GM12878 (cell line): ENCODE results near the gene COL4A2. TPM values are rescaled to one million over a fixed set of nuclear protein-coding genes. Genes with fewer than 3 reads are reported as not detected.
A peak's percentile ranks its signal among the peaks of the same experiment; 100 is the strongest.

Experiments
- ATAC-seq: fragments of 200-7000 bp; cut with Tn5 transposase; 3 replicates; pipeline ENCODE4 v1.9.1; 2020; ENCODE audit warnings: mild to moderate bottlenecking, moderate library complexity
- BruUV-seq: library from RNA; stranded (reverse); fragments of 400-500 nt; replicated peaks from 2 replicates; lab custom pipeline; 2021; lab: Mats Ljungman, UMichigan
- CTCF ChIA-PET: fragments of 300-600 bp; sonication (Branson Sonifier 250); formaldehyde crosslinking; extraction: SDS; loops from one replicate; lab custom pipeline; 2021; ENCODE audit warnings: inconsistent platforms; lab: Yijun Ruan, JAX
- POLR2A ChIA-PET: fragments of 350-600 bp; formaldehyde crosslinking; extraction: SDS; loops from one replicate; lab custom pipeline; 2021; ENCODE audit warnings: inconsistent platforms; lab: Charles Lee
- RAD21 ChIA-PET: fragments of 300-600 bp; sonication (Branson Sonifier 250); formaldehyde crosslinking; loops from one replicate; lab custom pipeline; 2023; ENCODE audit warnings: antibody characterized with exemption; ENCODE audit not compliant: unreplicated experiment; lab: Charles Lee
- SMC1A ChIA-PET: fragments of 300-600 bp; sonication (Branson Sonifier 250); formaldehyde crosslinking; loops from one replicate; lab custom pipeline; 2023; ENCODE audit not compliant: unreplicated experiment, uncharacterized antibody; lab: Charles Lee
- DNase-seq: peaks from one replicate; pipeline ENCODE4 v3.0.0-alpha.2; 2011; ENCODE audit warnings: low read depth, low spot score
- FAIRE-seq: peaks from 3 replicates; lab custom pipeline; 2011; peaks lifted over from hg19 to GRCh38; lab: Jason Lieb, UNC
- H2AFZ ChIP-seq: 2 replicates; pipeline ENCODE4 v1.6.0; 2011; ENCODE audit warnings: low read depth, low read length, control low read depth; ENCODE audit not compliant: control insufficient read depth
- H3K27ac ChIP-seq: 2 replicates; pipeline ENCODE4 v1.5.1; 2011; ENCODE audit warnings: control low read depth; ENCODE audit not compliant: control insufficient read depth, insufficient read depth
- H3K27me3 ChIP-seq, 2 experiments: replicated peaks in 1 of 2; 2 replicates each; pipeline versions ENCODE4 v1.6.0 to v1.6.1; 2011; ENCODE audit warnings: low read length in 1 of 2; ENCODE audit not compliant: control insufficient read depth in 2 of 2, insufficient read depth in 2 of 2
- H3K36me3 ChIP-seq, 2 experiments: 2 replicates each; pipeline ENCODE4 v1.5.1; 2011; ENCODE audit warnings: low read length in 1 of 2; ENCODE audit not compliant: control insufficient read depth in 2 of 2, insufficient read depth in 2 of 2
- H3K4me1 ChIP-seq: 2 replicates; pipeline ENCODE4 v1.6.1; 2011; ENCODE audit warnings: mild to moderate bottlenecking, low read length, moderate library complexity, mixed read lengths; ENCODE audit not compliant: control insufficient read depth, insufficient read depth
- H3K4me2 ChIP-seq: 2 replicates; pipeline ENCODE4 v1.6.0; 2011; ENCODE audit warnings: control low read depth; ENCODE audit not compliant: control insufficient read depth, insufficient read depth
- H3K4me3 ChIP-seq: fragments of 200-600 bp; sonication (generic); 2 replicates; pipeline ENCODE4 v1.5.1; 2016
- H3K79me2 ChIP-seq: 2 replicates; pipeline ENCODE4 v1.6.0; 2011; ENCODE audit warnings: low read length; ENCODE audit not compliant: control insufficient read depth, insufficient read depth
- H3K9ac ChIP-seq: 2 replicates; pipeline ENCODE4 v1.8.0; 2011; ENCODE audit warnings: low read length, control low read depth, mixed read lengths; ENCODE audit not compliant: control insufficient read depth, insufficient read depth
- H3K9me3 ChIP-seq: replicated peaks from 3 replicates; pipeline ENCODE4 v1.5.1; 2011; ENCODE audit warnings: mild to moderate bottlenecking, low read length; ENCODE audit not compliant: control insufficient read depth, insufficient read depth
- H4K20me1 ChIP-seq: 2 replicates; pipeline ENCODE4 v1.6.0; 2011; ENCODE audit not compliant: control insufficient read depth, insufficient read depth
- BHLHE40 ChIP-seq, 2 experiments: fragments of 450-650 bp in 1 of 2; IDR thresholded peaks; 2 replicates each; pipeline ENCODE4 v1.6.1; 2011 to 2017; ENCODE audit warnings: low read depth in 2 of 2, borderline replicate concordance in 1 of 2, improper control_type of control experiment in 1 of 2, low read length in 1 of 2, mild to moderate bottlenecking in 1 of 2
- EED ChIP-seq: sonication (generic); IDR thresholded peaks from 2 replicates; pipeline ENCODE4 v1.6.1; 2016; ENCODE audit warnings: antibody characterized with exemption, low read depth
- EP300 ChIP-seq, 2 experiments: fragments of 150-350 bp in 1 of 2; IDR thresholded peaks; 2 replicates each; pipeline ENCODE4 v1.6.1; 2011 to 2012; ENCODE audit warnings: low read depth in 2 of 2, low read length in 2 of 2, borderline replicate concordance in 1 of 2, improper control_type of control experiment in 1 of 2, inconsistent platforms in 1 of 2; ENCODE audit not compliant: control insufficient read depth in 1 of 2
- IKZF2 ChIP-seq, 2 experiments: fragments of 450-650 bp; IDR thresholded peaks; 2 replicates each; pipeline ENCODE4 v1.6.1; 2017; ENCODE audit warnings: mild to moderate bottlenecking in 2 of 2, moderate library complexity in 2 of 2
- NBN ChIP-seq: fragments of 450-650 bp; IDR thresholded peaks from 2 replicates; pipeline ENCODE4 v1.6.1; 2016
- NR2C1 ChIP-seq: fragments of 450-650 bp; IDR thresholded peaks from 2 replicates; pipeline ENCODE4 v1.6.1; 2017; ENCODE audit warnings: antibody characterized with exemption, mild to moderate bottlenecking, moderate library complexity
- SIX5 ChIP-seq: IDR thresholded peaks from 2 replicates; pipeline ENCODE4 v1.6.1; 2011; ENCODE audit warnings: mild to moderate bottlenecking, low read depth, low read length, moderate library complexity; ENCODE audit not compliant: severe bottlenecking
- SMARCA5 ChIP-seq: fragments of 450-650 bp; IDR thresholded peaks from 2 replicates; pipeline ENCODE4 v1.6.1; 2017; ENCODE audit warnings: mild to moderate bottlenecking
- SPI1 ChIP-seq: IDR thresholded peaks from 2 replicates; pipeline ENCODE4 v1.6.1; 2011; ENCODE audit warnings: low read depth, mild to moderate bottlenecking, low read length, moderate library complexity, borderline replicate concordance; ENCODE audit not compliant: insufficient read depth
- WGBS: methylation state at CpG from one replicate; pipeline ENCODE4 v1.1.6; 2016; ENCODE audit warnings: low lambda C conversion rate; ENCODE audit not compliant: insufficient replicate concordance, insufficient coverage; ENCODE audit errors: missing lambda C conversion rate; 5-methylcytosine and 5-hydroxymethylcytosine counted together
- in situ Hi-C: fragments of 300-500 bp; cut with MboI; formaldehyde crosslinking; loops from 9 replicates; pipeline ENCODE4 v1.14.3; 2018; ENCODE audit warnings: mixed read lengths
- intact Hi-C: fragments of 100-400 bp; cut with micrococcal nuclease; formaldehyde crosslinking; loops from one replicate; pipeline ENCODE4 v1.14.2; 2022; ENCODE audit not compliant: unreplicated experiment
- polyA plus RNA-seq, 11 experiments: library from polyadenylated mRNA; depleted of rRNA in 4 of 11; unstranded in 6 of 11; stranded (reverse) in 5 of 11; fragments of >200 nt; fragmentation: Nextera tagmentation in 4 of 11; fragmentation: Illumina TruSeq in 1 of 11; extraction: Ambion mirVana in 4 of 11; extraction: Trizol in 1 of 11; gene quantifications; 1 replicate in 1 of 11; 2 replicates in 10 of 11; pipeline versions ENCODE4 v1.2.1 to v1.2.3, GENCODE V29; 2011 to 2016; ENCODE audit warnings: inconsistent platforms in 2 of 11, missing spikeins in 2 of 11, low read depth in 1 of 11
- total RNA-seq, 4 experiments: library from RNA; depleted of rRNA in 3 of 4; stranded (reverse); fragments of >200 nt in 3 of 4; fragmentation: Illumina TruSeq in 1 of 4; extraction: Trizol in 1 of 4; gene quantifications; 2 replicates each; pipeline versions ENCODE4 v1.2.1 to v1.2.3, GENCODE V29; 2013 to 2021
- TF ChIP-seq, protein P1 (sequence below): fragments of 450-650 bp; IDR thresholded peaks from 2 replicates; pipeline ENCODE4 v1.6.1; 2017; ENCODE audit warnings: mild to moderate bottlenecking, moderate library complexity
- TF ChIP-seq, protein P2 (sequence below): fragments of 450-650 bp; IDR thresholded peaks from 2 replicates; pipeline ENCODE4 v1.6.1; 2018; ENCODE audit warnings: mild to moderate bottlenecking, low read depth, moderate library complexity; ENCODE audit not compliant: partially characterized antibody
- TF ChIP-seq, protein P3 (sequence below): IDR thresholded peaks from 2 replicates; pipeline ENCODE4 v1.6.1; 2011; ENCODE audit warnings: borderline replicate concordance, low read depth, mild to moderate bottlenecking, moderate library complexity, mixed read lengths, low read length; ENCODE audit not compliant: insufficient read depth; ENCODE audit errors: extremely low read length

COL4A2 gene
- total and polyA plus RNA-seq, 10 of the 15 experiments (the other 5 are each of a cell fraction or from before 2014, with no cell fraction given), result 0.16 to 1.6 (median 0.62) TPM; not detected in 3

DNA sequence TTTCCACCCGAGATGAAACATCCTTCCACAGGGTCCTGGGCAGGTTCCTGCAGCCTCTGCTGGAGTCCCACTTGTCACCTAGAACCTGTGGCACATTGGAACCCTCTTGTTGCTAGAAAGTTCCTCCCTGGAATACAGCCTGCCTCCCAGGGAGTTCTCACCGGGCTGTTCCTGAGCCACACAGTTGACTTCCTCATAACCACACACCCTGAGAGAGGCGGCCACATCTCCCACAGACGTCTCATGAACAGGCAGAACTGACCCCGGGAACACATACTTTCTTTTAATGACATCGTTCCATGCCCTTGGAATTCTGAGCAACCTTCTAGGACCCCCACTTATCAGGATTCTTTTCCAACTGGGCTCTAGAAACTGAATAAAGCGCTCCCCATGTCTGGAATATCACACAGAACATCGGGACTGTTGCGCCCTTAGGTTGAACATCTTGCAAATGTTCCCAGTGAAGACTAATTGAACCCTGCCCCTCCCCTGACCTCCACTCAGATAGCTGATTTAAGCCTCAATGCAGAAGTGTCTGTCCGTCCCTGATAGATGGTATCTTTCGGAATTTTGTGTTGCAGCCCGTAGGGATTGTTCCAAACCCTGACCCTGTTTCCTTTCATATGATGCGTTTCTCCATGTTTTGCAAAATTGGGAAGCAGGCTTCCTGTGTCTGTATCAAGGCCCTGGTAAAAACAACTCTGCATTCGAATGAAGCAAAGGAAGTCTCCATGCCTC is 163.4 kb downstream of the COL4A2 start:
- SMC1A ChIA-PET, result interaction anchor here (0.6 to 2.8 kb wide), 3 partner anchors 15 to 146 kb away, joined by 3 to 10 read pairs (median 4); no protein-coding TSS in a partner anchor
- Histone ChIP-seq H4K20me1 (no peaks in the 10 kb centered on the region), H3K4me1 (peaks cover 34% of the 10 kb centered on the region), H3K79me2 (no peaks in the 10 kb centered on the region), H3K27me3 (no peaks in the 10 kb centered on the region), H3K36me3 (no peaks in the 10 kb centered on the region), H3K9ac (no peak overlapping the region), H3K4me2 (no peak overlapping the region), H2AFZ (no peak overlapping the region), H3K27ac (0 out of 2 replicates have a peak overlapping the region, but pooled peaks have one; percentile 9), H3K9me3 (no peaks in the 10 kb centered on the region), H3K4me3 (no peak overlapping the region)
- no peak for DNase-seq
- in situ Hi-C loops (loop anchor here (5.0 kb wide), 1 partner anchor 1308 kb away; no protein-coding TSS in a partner anchor), intact Hi-C loops (loop anchor here (1.0 to 10.0 kb wide), 6 partner anchors 26 to 574 kb away; partner anchors contain the start of genes ANKRD10, ING1 and RAB20)
- 69% methylated on average over 14 of the region's 14 CpGs for WGBS
- no peak for ATAC-seq
- POLR2A ChIA-PET, result interaction anchor here (1.0 kb wide), 1 partner anchor 140 kb away, joined by 3 read pairs; no protein-coding TSS in a partner anchor
- RAD21 ChIA-PET, result interaction anchor here (0.7 to 2.8 kb wide), 3 partner anchors 15 to 110 kb away, joined by 3 to 12 read pairs (median 3); no protein-coding TSS in a partner anchor
- BruUV-seq, result no TSS peak
- no peak for FAIRE-seq
- CTCF ChIA-PET, result interaction anchor here (0.6 to 2.4 kb wide), 2 partner anchors 15 to 457 kb away, joined by 4 to 13 read pairs; no protein-coding TSS in a partner anchor
- TF ChIP-seq SMARCA5, result no peak
- TF ChIP-seq, protein P1, sequence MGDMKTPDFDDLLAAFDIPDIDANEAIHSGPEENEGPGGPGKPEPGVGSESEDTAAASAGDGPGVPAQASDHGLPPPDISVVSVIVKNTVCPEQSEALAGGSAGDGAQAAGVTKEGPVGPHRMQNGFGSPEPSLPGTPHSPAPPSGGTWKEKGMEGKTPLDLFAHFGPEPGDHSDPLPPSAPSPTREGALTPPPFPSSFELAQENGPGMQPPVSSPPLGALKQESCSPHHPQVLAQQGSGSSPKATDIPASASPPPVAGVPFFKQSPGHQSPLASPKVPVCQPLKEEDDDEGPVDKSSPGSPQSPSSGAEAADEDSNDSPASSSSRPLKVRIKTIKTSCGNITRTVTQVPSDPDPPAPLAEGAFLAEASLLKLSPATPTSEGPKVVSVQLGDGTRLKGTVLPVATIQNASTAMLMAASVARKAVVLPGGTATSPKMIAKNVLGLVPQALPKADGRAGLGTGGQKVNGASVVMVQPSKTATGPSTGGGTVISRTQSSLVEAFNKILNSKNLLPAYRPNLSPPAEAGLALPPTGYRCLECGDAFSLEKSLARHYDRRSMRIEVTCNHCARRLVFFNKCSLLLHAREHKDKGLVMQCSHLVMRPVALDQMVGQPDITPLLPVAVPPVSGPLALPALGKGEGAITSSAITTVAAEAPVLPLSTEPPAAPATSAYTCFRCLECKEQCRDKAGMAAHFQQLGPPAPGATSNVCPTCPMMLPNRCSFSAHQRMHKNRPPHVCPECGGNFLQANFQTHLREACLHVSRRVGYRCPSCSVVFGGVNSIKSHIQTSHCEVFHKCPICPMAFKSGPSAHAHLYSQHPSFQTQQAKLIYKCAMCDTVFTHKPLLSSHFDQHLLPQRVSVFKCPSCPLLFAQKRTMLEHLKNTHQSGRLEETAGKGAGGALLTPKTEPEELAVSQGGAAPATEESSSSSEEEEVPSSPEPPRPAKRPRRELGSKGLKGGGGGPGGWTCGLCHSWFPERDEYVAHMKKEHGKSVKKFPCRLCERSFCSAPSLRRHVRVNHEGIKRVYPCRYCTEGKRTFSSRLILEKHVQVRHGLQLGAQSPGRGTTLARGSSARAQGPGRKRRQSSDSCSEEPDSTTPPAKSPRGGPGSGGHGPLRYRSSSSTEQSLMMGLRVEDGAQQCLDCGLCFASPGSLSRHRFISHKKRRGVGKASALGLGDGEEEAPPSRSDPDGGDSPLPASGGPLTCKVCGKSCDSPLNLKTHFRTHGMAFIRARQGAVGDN, result no peak
- TF ChIP-seq EP300 (IDR thresholded peaks at IDR 0.05; ENCODE audit: borderline replicate concordance in 1 of 2, control insufficient read depth in 1 of 2, low read depth in 2 of 2, low read length in 2 of 2), result no peak
- no peak for TF ChIP-seq IKZF2 (IDR thresholded peaks at IDR 0.05)
- peak; percentile 24; the same call in 1 of the 2 replicates for TF ChIP-seq SPI1
- TF ChIP-seq, protein P2, sequence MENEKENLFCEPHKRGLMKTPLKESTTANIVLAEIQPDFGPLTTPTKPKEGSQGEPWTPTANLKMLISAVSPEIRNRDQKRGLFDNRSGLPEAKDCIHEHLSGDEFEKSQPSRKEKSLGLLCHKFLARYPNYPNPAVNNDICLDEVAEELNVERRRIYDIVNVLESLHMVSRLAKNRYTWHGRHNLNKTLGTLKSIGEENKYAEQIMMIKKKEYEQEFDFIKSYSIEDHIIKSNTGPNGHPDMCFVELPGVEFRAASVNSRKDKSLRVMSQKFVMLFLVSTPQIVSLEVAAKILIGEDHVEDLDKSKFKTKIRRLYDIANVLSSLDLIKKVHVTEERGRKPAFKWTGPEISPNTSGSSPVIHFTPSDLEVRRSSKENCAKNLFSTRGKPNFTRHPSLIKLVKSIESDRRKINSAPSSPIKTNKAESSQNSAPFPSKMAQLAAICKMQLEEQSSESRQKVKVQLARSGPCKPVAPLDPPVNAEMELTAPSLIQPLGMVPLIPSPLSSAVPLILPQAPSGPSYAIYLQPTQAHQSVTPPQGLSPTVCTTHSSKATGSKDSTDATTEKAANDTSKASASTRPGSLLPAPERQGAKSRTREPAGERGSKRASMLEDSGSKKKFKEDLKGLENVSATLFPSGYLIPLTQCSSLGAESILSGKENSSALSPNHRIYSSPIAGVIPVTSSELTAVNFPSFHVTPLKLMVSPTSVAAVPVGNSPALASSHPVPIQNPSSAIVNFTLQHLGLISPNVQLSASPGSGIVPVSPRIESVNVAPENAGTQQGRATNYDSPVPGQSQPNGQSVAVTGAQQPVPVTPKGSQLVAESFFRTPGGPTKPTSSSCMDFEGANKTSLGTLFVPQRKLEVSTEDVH, result no peak
- no peak for TF ChIP-seq SIX5
- TF ChIP-seq EED, result peak; percentile 34; the same call in 1 of the 2 replicates
- TF ChIP-seq NBN, result no peak
- no peak for TF ChIP-seq NR2C1
- TF ChIP-seq, protein P3, sequence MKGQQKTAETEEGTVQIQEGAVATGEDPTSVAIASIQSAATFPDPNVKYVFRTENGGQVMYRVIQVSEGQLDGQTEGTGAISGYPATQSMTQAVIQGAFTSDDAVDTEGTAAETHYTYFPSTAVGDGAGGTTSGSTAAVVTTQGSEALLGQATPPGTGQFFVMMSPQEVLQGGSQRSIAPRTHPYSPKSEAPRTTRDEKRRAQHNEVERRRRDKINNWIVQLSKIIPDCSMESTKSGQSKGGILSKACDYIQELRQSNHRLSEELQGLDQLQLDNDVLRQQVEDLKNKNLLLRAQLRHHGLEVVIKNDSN, result no peak
- no peak for TF ChIP-seq BHLHE40 (IDR thresholded peaks at IDR 0.05; ENCODE audit: borderline replicate concordance in 1 of 2, low read depth in 2 of 2, low read length in 1 of 2)
